Calu3 (cell line): ENCODE data around the gene RFPL3. TPM values are rescaled to one million over a fixed set of nuclear protein-coding genes. Genes with fewer than 3 reads are reported as not detected.
"Not testable (repeated sequence)": the region's sequence is repeated elsewhere in the genome, so short reads cannot be mapped to it uniquely, and the experiment has no call there.

Experiments used
- BruUV-seq: library from RNA; stranded (reverse); fragments of 400-500 nt; replicated peaks from 2 replicates; lab custom pipeline; 2021; lab: Mats Ljungman, UMichigan
- CTCF ChIA-PET: fragments of 300-600 bp; sonication (Branson Sonifier 250); formaldehyde crosslinking; loops from one replicate; lab custom pipeline; 2022; ENCODE audit warnings: antibody characterized with exemption; lab: Charles Lee
- DNase-seq: peaks from one replicate; pipeline ENCODE4 v3.0.0; 2022
- H3K27ac Mint-ChIP-seq: one replicate; pipeline ENCODE4 v1.8.0; 2022; ENCODE audit warnings: mixed read lengths; ENCODE audit not compliant: unreplicated experiment
- H3K27me3 Mint-ChIP-seq: one replicate; pipeline ENCODE4 v1.8.0; 2022; ENCODE audit warnings: mixed read lengths; ENCODE audit not compliant: unreplicated experiment
- H3K36me3 Mint-ChIP-seq: one replicate; pipeline ENCODE4 v1.8.0; 2022; ENCODE audit warnings: mild to moderate bottlenecking, moderate library complexity, mixed read lengths; ENCODE audit not compliant: insufficient read depth, unreplicated experiment
- H3K4me1 Mint-ChIP-seq: one replicate; pipeline ENCODE4 v1.8.0; 2022; ENCODE audit warnings: mild to moderate bottlenecking, low read depth, mixed read lengths; ENCODE audit not compliant: unreplicated experiment
- H3K4me3 Mint-ChIP-seq: one replicate; pipeline ENCODE4 v1.8.0; 2022; ENCODE audit warnings: mild to moderate bottlenecking, low read depth, moderate library complexity, mixed read lengths; ENCODE audit not compliant: unreplicated experiment
- H3K9me3 Mint-ChIP-seq: one replicate; pipeline ENCODE4 v1.8.0; 2022; ENCODE audit warnings: low read depth, mixed read lengths; ENCODE audit not compliant: unreplicated experiment
- intact Hi-C: fragments of 100-400 bp; cut with micrococcal nuclease; formaldehyde crosslinking; loops from one replicate; pipeline ENCODE4 v1.10.0; 2022; ENCODE audit not compliant: unreplicated experiment
- total RNA-seq: library from RNA; stranded (reverse); gene quantifications from 2 replicates; pipeline ENCODE4 v1.2.3, GENCODE V29; 2022
- TF ChIP-seq, protein P1 (sequence below): fragments of 200-600 bp; IDR thresholded peaks from one replicate; pipeline ENCODE4 v1.8.0; 2022; ENCODE audit warnings: antibody characterized with exemption; ENCODE audit not compliant: unreplicated experiment

RFPL3 gene
- total RNA-seq, 1 experiment from 2014 or later: not detected

DNA sequence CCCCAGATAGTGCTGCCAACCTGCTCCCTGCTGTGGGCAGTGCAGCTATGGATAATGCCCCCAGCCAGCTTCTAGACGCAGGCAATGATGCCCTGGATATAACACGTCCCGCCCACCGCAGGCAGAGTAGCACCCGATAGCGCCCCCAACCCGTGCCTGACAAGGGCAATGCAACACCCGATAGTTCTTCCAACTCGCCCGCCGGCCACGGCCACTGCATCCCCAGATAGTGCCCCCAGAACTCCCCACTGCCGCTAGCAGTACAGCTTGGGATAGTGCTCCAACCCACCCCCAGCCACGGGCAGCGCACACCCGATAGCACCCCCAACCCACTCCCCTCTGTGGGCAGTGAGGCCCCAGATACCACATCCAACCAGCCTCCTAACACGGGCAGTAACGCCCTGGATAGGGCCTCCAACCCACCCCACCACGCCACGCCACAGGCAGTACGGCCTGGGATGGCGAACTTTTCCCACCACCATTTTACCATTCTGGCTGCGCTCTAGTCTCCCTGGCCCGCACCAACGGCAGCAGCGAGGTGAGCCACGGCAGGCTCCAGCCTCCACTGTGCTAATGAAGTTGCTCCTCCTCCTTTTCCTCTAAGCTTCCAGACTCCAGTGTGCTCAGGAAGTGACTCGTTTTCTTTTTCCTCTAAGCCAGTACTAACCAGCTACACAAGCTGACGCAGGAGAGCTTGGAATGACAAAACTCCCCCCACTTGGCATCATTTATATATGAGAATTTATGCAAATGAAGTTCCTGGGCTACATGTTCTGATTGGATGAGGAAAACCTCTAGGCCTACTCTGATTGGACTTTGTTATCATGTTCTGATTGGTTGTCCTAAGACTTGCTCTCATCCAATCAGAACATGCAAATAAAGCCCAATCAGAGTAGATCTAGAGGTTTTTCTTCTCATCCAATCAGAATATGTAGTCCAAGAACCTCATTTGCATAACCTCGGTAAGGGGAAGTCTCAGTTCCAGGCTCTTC lies 3.0 kb upstream of the RFPL3 start:
- BruUV-seq: no TSS peak
- H3K27me3 Mint-ChIP-seq: peaks cover 34% of the 10 kb centered on the region
- no peak for DNase-seq
- H3K36me3 Mint-ChIP-seq: no peaks in the 10 kb centered on the region
- TF ChIP-seq, protein P1, sequence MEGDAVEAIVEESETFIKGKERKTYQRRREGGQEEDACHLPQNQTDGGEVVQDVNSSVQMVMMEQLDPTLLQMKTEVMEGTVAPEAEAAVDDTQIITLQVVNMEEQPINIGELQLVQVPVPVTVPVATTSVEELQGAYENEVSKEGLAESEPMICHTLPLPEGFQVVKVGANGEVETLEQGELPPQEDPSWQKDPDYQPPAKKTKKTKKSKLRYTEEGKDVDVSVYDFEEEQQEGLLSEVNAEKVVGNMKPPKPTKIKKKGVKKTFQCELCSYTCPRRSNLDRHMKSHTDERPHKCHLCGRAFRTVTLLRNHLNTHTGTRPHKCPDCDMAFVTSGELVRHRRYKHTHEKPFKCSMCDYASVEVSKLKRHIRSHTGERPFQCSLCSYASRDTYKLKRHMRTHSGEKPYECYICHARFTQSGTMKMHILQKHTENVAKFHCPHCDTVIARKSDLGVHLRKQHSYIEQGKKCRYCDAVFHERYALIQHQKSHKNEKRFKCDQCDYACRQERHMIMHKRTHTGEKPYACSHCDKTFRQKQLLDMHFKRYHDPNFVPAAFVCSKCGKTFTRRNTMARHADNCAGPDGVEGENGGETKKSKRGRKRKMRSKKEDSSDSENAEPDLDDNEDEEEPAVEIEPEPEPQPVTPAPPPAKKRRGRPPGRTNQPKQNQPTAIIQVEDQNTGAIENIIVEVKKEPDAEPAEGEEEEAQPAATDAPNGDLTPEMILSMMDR: no peak
- no peaks in the 10 kb centered on the region for H3K9me3 Mint-ChIP-seq
- H3K4me1 Mint-ChIP-seq: no peaks in the 10 kb centered on the region
- CTCF ChIA-PET: no interaction called here
- H3K4me3 Mint-ChIP-seq: no peak overlapping the region
- intact Hi-C loops: loop anchor here (5.0 kb wide), 1 partner anchor 252 kb away; no protein-coding TSS in a partner anchor
- H3K27ac Mint-ChIP-seq: no peak overlapping the region

GRCh38 chr22:32355760-32356159 lies 1.9 kb upstream of the RFPL3 start:
- no peak overlapping the region for H3K4me3 Mint-ChIP-seq
- H3K4me1 Mint-ChIP-seq: no peaks in the 10 kb centered on the region
- peaks cover 32% of the 10 kb centered on the region for H3K27me3 Mint-ChIP-seq
- CTCF ChIA-PET: interaction anchor here (0.7 to 0.8 kb wide), 3 partner anchors 88 to 228 kb away, joined by 3 to 4 read pairs (median 3); no protein-coding TSS in a partner anchor
- H3K27ac Mint-ChIP-seq: no peak overlapping the region
- no TSS peak for BruUV-seq
- intact Hi-C loops: loop anchor here (5.0 kb wide), 1 partner anchor 253 kb away; no protein-coding TSS in a partner anchor
- no peaks in the 10 kb centered on the region for H3K9me3 Mint-ChIP-seq
- TF ChIP-seq, protein P1: peak; percentile 20
- no peaks in the 10 kb centered on the region for H3K36me3 Mint-ChIP-seq
- DNase-seq: peak; percentile 36

DNA sequence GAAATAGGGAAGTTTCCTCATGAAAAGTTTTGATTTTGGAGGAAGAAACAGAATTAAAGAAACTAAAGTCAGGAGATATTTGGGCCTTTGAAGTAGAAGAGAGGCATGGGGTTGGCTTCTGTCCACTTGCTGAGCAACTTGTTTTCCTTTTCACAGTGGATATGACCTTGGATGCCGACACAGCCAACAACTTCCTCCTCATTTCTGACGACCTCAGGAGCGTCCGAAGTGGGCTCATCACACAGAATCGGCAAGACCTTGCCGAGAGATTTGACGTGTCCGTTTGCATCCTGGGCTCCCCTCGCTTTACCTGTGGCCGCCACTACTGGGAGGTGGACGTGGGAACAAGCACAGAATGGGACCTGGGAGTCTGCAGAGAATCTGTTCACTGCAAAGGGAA lies 2.4 kb downstream of the RFPL3 start:
- H3K4me3 Mint-ChIP-seq, H3K36me3 Mint-ChIP-seq, DNase-seq, H3K4me1 Mint-ChIP-seq, BruUV-seq, H3K27ac Mint-ChIP-seq, H3K9me3 Mint-ChIP-seq, CTCF ChIA-PET, intact Hi-C loops: not testable (repeated sequence)
- H3K27me3 Mint-ChIP-seq: peaks cover 57% of the 10 kb centered on the region

DNA sequence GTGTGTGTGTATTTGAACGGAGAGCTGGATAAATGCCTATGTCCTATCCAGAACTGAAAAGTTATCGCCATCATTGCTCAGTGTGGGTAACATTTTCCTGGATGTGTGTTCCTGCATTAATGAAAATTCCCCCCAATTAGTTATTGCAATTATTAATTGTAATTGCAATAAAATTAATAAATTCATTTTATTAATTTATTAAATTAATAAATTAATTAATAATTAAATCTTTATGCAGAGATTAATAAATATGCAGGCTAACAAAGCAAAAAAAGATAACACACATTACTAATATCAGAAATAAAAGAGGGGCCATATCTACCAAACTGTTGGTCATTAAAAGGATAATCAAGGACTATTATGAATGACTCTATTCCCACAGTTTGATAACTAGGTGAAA lies 3.6 kb downstream of the RFPL3 start:
- H3K36me3 Mint-ChIP-seq: no peaks in the 10 kb centered on the region
- H3K9me3 Mint-ChIP-seq: no peaks in the 10 kb centered on the region
- intact Hi-C loops: no loop called here
- CTCF ChIA-PET: no interaction called here
- BruUV-seq: no TSS peak
- H3K4me1 Mint-ChIP-seq: no peaks in the 10 kb centered on the region
- no peak overlapping the region for H3K4me3 Mint-ChIP-seq
- TF ChIP-seq, protein P1: no peak
- H3K27ac Mint-ChIP-seq: no peak overlapping the region
- DNase-seq: no peak
- H3K27me3 Mint-ChIP-seq: peaks cover 68% of the 10 kb centered on the region
